Choroid plexus epithelial cell (primary cell): ENCODE measurements around the gene TANGO6.

Experiments used
- DNase-seq: peaks from one replicate; pipeline ENCODE4 v3.0.0-alpha.2; 2010; ENCODE audit warnings: low read depth
- H3K4me3 ChIP-seq: 2 replicates; pipeline ENCODE4 v1.5.1; 2011; ENCODE audit warnings: low read depth, mild to moderate bottlenecking, control low read depth, low read length, moderate library complexity
- TF ChIP-seq, protein P1 (sequence below): conservative IDR thresholded peaks from 2 replicates; pipeline ENCODE4 v1.5.1; 2011; ENCODE audit warnings: low read depth, mild to moderate bottlenecking, control low read depth, inconsistent platforms, low read length, moderate library complexity

Gene TANGO6

GRCh38 chr16:69089091-69089910, 246.0 kb downstream of the TANGO6 start:
- no peak overlapping the region for H3K4me3 ChIP-seq
- peak; percentile 41 for DNase-seq
- TF ChIP-seq, protein P1, sequence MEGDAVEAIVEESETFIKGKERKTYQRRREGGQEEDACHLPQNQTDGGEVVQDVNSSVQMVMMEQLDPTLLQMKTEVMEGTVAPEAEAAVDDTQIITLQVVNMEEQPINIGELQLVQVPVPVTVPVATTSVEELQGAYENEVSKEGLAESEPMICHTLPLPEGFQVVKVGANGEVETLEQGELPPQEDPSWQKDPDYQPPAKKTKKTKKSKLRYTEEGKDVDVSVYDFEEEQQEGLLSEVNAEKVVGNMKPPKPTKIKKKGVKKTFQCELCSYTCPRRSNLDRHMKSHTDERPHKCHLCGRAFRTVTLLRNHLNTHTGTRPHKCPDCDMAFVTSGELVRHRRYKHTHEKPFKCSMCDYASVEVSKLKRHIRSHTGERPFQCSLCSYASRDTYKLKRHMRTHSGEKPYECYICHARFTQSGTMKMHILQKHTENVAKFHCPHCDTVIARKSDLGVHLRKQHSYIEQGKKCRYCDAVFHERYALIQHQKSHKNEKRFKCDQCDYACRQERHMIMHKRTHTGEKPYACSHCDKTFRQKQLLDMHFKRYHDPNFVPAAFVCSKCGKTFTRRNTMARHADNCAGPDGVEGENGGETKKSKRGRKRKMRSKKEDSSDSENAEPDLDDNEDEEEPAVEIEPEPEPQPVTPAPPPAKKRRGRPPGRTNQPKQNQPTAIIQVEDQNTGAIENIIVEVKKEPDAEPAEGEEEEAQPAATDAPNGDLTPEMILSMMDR: no peak

- no peak for DNase-seq
- no peak overlapping the region for H3K4me3 ChIP-seq
- TF ChIP-seq, protein P1: no peak
These were observed 250.6 kb downstream of the TANGO6 start for GRCh38 chr16:69093974-69094373.

DNA sequence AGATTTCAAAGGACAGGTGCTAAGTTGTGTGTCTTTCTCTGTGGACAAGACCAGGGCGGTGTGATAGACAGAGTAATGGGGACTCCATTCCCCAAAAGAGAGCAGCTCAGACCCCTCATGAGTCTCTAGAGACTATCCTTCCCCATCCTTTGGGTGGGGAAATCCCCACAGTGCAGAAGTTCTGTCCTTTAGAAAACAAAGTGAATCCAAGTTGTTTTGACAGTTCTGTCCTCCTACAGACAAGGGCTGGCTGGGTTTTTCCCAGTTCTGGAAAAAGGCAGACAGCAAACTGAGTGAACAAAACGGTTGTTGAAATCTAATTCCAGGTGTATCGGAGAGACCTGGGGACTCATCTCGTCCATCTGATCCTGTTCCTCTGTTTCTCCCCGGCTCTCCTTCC, 251.2 kb downstream of the TANGO6 start:
- H3K4me3 ChIP-seq: no peak overlapping the region
- DNase-seq: no peak
- TF ChIP-seq, protein P1: no peak

GRCh38 chr16:69095193-69095592, 251.9 kb downstream of the TANGO6 start:
- TF ChIP-seq, protein P1: no peak
- DNase-seq: no peak
- no peak overlapping the region for H3K4me3 ChIP-seq

GRCh38 chr16:69100071-69100691, 256.9 kb downstream of the TANGO6 start:
- H3K4me3 ChIP-seq: no peak overlapping the region
- TF ChIP-seq, protein P1: no peak
- no peak for DNase-seq

DNA sequence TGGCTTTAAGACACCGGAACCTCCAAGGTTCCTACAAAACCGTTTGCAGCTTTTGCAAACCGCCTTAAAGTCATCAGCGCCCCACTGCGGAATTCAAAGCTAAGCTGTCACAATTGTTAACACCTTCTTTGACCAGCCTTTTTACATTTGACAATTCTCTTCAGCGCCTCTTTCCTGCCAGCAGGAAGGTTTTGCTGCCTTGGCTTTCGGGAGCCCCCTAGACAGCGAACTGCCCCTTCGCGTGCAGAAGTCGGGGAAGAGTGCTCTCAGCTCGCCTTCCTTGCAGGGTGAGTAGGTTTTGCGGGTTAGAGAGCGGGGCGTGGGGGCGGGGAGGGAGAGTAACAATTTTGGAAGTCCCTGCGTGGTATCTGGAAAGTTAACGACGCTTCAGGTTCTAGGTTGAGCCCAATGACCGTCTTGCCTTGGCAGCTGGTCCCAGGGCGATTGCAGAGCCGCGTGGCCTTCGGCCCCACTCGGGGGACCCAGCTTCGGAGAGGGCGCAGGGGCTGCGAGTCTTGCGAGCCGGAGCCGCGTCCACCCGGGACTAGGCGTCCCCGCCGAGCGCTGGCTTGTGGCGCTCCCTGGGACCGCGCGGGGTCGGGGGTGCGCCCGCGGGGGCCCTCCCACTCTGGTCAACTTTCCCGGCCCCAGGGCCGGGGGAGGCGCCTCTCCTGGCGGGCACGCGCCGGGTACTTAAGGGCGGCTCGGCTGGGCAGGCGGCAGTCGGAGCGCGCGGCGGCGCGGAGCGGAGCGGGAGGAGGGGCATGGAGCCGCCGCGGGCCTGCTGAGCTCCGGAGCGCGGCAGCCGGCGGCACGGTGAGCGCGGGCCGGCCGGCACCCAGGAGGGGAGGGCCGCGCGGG, 262.4 kb downstream of the TANGO6 start, which contains the start of gene HAS3:
HAS3 (plus strand) TSS at position 153 of the 861 bp plus-strand sequence. CDS start 3,743 bp downstream, outside the sequence.
- TF ChIP-seq, protein P1: peak; percentile 52
- DNase-seq: peak; percentile 80
- H3K4me3 ChIP-seq: peak within 1 kb of the TSS; percentile 60
